ENCODE measurements around the gene MUC13.
A peak's percentile ranks its signal among the peaks of the same experiment; 100 is the strongest.

The MUC13 gene

GRCh38 chr3:124942613-124943012 is 8.1 kb upstream of the MUC13 start:
- DNase-seq: no peak

GRCh38 chr3:124941771-124942170 is 7.2 kb upstream of the MUC13 start:
- DNase-seq: no peak

- no peak for DNase-seq
These were observed 5.1 kb upstream of the MUC13 start for GRCh38 chr3:124939661-124940060.

GRCh38 chr3:124938896-124939295 is 4.3 kb upstream of the MUC13 start:
- no peak for DNase-seq

GRCh38 chr3:124937049-124937448 is 2.5 kb upstream of the MUC13 start:
- DNase-seq: no peak

GRCh38 chr3:124935794-124936542 is 1.4 kb upstream of the MUC13 start:
- no peak for DNase-seq

- DNase-seq: no peak
These were observed 713 bp upstream of the MUC13 start for GRCh38 chr3:124935264-124935663.

- DNase-seq: peak; percentile 59
These were observed 6.0 kb downstream of the MUC13 start for GRCh38 chr3:124928333-124929202.

GRCh38 chr3:124927574-124928045 is 6.9 kb downstream of the MUC13 start:
- no peak for DNase-seq

GRCh38 chr3:124926426-124927101 is 8.0 kb downstream of the MUC13 start:
- no peak for DNase-seq

- no peak for DNase-seq
These were observed 9.8 kb downstream of the MUC13 start for GRCh38 chr3:124924741-124925140.

- DNase-seq: no peak
These were observed 10.7 kb downstream of the MUC13 start for GRCh38 chr3:124923833-124924232.

GRCh38 chr3:124920718-124921117 is 13.8 kb downstream of the MUC13 start:
- no peak for DNase-seq

GRCh38 chr3:124919756-124920155 is 14.8 kb downstream of the MUC13 start:
- no peak for DNase-seq

GRCh38 chr3:124918524-124918923 is 16.0 kb downstream of the MUC13 start:
- no peak for DNase-seq

- DNase-seq: no peak
These were observed 17.6 kb downstream of the MUC13 start for GRCh38 chr3:124916837-124917409.

GRCh38 chr3:124915254-124915653 is 19.3 kb downstream of the MUC13 start:
- DNase-seq: no peak

GRCh38 chr3:124907957-124908356 is 26.6 kb downstream of the MUC13 start:
- DNase-seq: no peak

GRCh38 chr3:124904835-124905492 is 29.6 kb downstream of the MUC13 start:
- DNase-seq: no peak

- no peak for DNase-seq
These were observed 30.4 kb downstream of the MUC13 start for GRCh38 chr3:124903896-124904834.

- DNase-seq: no peak
These were observed 37.6 kb downstream of the MUC13 start for GRCh38 chr3:124896824-124897526.

All from activated naive CD4-positive, alpha-beta T cell treated with Interleukin-2 at 50 U/mL for 16 hours (primary cell).